Hematopoietic multipotent progenitor cell treated with erythropoietin and hydrocortisone succinate and interleukin-3 and kit ligand, for 17 days (in vitro differentiated cells): Measurements from ENCODE around the gene TET2.
A peak's percentile ranks its signal among the peaks of the same experiment; 100 is the strongest.

Experiments
- DNase-seq: peaks from one replicate; pipeline ENCODE4 v3.0.0-alpha.2; 2015; ENCODE audit warnings: low spot score

TET2 gene

DNA sequence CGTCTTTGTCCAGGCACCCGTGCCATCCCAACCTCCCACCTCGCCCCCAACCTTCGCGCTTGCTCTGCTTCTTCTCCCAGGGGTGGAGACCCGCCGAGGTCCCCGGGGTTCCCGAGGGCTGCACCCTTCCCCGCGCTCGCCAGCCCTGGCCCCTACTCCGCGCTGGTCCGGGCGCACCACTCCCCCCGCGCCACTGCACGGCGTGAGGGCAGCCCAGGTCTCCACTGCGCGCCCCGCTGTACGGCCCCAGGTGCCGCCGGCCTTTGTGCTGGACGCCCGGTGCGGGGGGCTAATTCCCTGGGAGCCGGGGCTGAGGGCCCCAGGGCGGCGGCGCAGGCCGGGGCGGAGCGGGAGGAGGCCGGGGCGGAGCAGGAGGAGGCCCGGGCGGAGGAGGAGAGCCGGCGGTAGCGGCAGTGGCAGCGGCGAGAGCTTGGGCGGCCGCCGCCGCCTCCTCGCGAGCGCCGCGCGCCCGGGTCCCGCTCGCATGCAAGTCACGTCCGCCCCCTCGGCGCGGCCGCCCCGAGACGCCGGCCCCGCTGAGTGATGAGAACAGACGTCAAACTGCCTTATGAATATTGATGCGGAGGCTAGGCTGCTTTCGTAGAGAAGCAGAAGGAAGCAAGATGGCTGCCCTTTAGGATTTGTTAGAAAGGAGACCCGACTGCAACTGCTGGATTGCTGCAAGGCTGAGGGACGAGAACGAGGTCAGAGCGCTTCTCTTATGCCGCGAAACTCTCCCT, at the start of gene TET2:
TSS of gene TET2 (plus strand) at position 601 of the 740 bp plus-strand sequence. CDS start 87,067 bp downstream, outside the sequence.
- DNase-seq: peak; percentile 60

GRCh38 chr4:105102016-105102415, 44.7 kb upstream of the TET2 start:
- no peak for DNase-seq

DNA sequence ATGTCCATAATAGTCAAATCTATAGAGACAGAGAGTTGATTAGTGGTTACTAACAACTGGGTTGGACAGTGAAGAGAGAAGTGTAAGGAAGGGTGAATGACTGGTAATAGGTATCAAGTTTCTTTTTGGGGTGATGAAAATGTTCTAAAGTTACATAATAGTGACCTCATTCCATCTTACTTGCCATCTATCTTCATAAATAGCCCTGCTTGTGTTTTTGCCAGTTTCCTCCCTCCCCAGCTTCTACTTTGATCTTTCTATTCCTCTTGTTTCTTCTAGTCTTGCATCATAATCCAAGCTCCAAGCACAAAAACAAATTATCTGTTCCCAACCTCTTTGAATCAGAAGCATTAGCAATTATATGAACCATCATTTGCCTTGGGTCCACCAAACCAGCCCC, 40.2 kb upstream of the TET2 start:
- no peak for DNase-seq

DNA sequence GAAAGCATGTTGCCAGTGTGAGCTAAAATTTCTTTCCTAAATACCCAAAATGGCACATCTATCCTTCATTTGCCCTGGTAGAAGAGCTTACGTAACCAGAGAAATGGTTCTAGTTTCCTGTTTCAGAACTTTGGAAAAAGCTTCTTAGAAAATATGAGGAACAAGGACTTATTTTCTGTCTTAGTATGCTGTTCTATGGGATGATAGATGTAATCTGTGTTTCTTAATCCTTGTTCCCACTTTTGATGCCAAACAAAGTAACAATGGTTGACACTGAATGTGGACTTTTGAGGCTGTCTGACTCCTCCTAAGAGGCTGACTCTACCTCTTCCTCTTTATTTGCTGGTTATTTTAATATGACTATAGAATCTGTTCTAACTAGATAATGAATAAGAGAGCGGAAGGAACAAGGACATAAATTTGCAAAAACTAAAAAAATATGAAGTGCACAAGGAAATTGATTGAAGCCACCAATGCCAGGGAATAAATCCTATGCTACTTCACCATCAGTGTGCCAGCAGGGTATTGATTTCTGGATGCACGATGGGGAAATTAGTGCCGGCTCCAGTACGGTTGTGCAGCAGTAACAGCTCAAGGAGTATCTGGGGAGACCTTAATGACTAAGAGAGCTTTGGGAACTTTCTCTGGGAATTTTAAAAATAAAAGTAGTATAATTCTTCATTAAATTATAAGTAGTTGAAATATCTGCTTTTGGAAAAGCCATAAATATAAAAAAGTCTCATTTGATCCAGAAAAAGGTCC, 39.4 kb upstream of the TET2 start:
- DNase-seq: no peak

- DNase-seq: no peak
These were observed 37.7 kb upstream of the TET2 start for GRCh38 chr4:105108971-105109370.

DNA sequence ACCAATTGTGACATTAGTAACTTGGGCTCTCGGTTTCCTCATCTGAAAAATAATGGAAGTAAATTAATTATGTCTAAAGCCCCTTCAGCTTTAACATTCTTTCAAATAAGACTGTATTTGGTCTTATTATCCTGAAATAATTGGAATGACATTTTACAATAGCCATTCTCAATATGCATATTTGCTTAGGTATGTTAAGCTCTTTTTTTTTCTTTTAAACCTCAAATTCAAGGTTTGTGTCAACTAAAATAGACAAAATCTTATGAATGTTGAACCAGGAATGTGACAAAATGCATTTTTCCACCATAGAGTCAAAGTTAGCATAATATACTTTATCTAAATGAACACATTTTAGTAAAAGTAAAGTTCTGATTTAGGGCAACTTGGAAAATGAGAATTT, 34.4 kb upstream of the TET2 start:
- DNase-seq: no peak

- DNase-seq: no peak
These were observed 32.9 kb upstream of the TET2 start for GRCh38 chr4:105113800-105114199.

- no peak for DNase-seq
These were observed 29.9 kb upstream of the TET2 start for GRCh38 chr4:105116616-105117319.

DNA sequence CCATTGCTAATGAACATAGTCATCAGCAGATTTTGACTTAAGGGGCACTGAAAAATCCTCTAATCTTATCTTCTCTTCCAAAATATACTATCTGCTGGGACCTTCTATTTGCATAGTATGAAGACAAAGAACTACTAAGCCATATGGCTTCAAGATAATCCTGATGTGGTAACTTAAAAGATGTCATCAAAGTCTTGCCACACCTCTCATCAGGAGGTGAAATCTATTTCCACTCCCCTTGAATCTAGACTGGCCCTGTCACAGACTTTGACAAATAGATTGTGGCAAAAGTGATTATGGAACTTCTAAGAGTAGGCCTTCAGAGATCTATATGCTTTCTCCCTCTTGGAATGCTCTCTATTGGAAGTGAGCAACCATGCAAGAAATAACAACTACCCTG, 27.3 kb upstream of the TET2 start:
- DNase-seq: no peak

GRCh38 chr4:105120626-105121025, 26.1 kb upstream of the TET2 start:
- no peak for DNase-seq

DNA sequence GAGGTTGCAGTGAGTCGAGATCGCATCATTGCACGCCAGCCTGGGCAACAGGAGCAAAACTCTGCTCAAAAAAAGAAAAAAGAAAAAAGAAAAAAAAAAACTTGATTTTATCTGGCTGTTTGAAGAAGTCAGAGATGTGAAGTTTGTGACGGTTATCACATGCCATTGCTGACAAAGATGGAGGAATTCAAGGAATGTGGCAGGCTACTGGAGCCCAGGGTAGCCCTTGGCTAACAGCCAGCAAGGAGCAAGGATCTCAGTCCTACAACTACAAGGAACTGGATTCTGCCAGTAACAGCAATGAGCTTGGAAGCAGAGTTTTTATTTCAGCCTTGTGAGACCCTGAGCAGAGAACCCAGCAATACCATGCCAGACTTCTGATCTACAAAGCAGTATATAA, 24.3 kb upstream of the TET2 start:
- DNase-seq: no peak

- DNase-seq: no peak
These were observed 20.1 kb upstream of the TET2 start for GRCh38 chr4:105126311-105127169.

- DNase-seq: no peak
These were observed 19.6 kb upstream of the TET2 start for GRCh38 chr4:105127170-105127445.

GRCh38 chr4:105128208-105128607, 18.5 kb upstream of the TET2 start:
- DNase-seq: no peak

GRCh38 chr4:105129286-105130040, 17.2 kb upstream of the TET2 start:
- DNase-seq: no peak

DNA sequence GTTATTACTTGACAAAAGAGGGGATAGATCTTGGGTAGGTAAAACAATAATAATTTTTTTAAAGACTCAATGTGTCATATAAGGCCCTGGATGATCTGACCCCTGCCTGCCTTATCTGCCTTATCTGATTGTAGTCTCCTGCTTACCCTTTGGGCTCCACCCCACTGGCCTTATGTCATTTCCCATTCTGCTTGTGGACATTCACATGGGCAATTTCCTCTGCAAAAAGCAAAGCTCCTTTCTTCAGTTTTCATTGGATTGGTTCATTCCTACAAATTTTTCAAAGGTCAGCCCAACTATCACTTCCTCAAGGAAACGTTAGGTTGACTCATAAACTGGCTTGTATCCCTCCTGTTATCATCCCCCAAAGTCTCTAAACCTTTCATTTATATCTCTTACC, 15.7 kb upstream of the TET2 start:
- no peak for DNase-seq

GRCh38 chr4:105133976-105134375, 12.7 kb upstream of the TET2 start:
- DNase-seq: no peak

GRCh38 chr4:105135785-105136184, 10.9 kb upstream of the TET2 start:
- DNase-seq: no peak

DNA sequence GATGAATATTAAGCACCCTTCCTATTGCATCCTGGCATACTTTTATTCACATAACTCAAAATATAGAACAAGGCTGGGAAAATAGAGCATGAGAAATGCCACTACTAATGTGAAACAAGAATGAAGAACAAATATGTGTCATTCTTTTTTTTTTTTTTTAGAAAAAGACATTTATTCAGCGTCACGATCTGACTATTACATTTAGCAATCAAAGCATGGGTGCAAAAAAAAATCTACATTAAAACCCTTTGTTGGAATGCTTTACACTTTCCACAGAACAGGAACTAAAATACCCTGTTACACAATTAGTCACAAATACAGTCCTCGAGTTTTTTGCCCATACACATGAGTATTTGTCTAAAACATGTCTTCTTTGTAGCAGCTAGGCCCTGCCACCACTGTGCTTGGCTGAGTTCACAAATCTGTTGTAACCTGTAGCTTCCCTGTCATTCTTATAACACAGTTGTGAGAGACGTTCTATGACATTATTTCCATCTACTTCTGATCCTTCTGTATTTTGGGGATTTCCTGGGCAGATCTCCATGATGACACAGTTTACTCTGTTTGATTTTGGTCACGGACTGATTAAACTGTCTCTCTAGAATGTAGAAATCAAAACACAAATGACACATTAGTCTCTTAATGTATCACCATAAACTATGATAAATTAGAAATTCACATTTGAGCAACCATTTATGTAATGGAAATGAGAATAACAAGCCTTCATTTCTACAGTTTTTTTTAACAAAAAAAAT, 9.4 kb upstream of the TET2 start:
- no peak for DNase-seq

GRCh38 chr4:105139646-105140045, 7.0 kb upstream of the TET2 start:
- no peak for DNase-seq
